Measurements from ENCODE around the gene ITCH. TPM values are rescaled to one million over a fixed set of nuclear protein-coding genes. Genes with fewer than 3 reads are reported as not detected.
"Not testable (repeated sequence)": the region's sequence is repeated elsewhere in the genome, so short reads cannot be mapped to it uniquely, and the experiment has no call there.

Gene ITCH
- total RNA-seq, 2 experiments from 2014 or later: 44.2 to 47.0 TPM

DNA sequence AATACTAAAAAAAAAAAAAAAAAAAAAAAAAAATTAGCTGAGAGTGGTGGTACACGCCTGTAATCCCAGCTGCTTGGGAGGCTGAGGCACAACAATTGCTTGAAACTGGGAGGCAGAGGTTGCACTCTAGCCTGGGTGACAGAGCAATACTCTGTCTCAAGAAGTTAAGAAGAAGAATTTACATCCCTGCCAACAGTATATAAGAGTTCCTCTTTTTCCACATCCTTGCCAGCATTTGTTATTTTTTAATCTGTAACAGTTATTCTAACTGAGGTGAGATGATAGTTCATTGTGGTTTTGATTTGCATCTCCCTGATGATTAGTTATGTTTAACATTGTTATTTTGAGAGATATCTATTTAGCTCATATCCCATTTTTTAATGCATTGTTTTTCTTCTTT, 132.8 kb downstream of the ITCH start:
- intact Hi-C loops (cut with DNase I, micrococcal nuclease): no loop called here
- Histone ChIP-seq H3K4me1 (ENCODE audit: insufficient read depth, low read length) (no peaks in the 10 kb centered on the region), H3K27ac (ENCODE audit: low read depth in 1 of 2, low read length in 2 of 2) (no peak overlapping the region), H3K27me3 (ENCODE audit: control insufficient read depth in 1 of 2, insufficient read depth in 2 of 2, low read length in 2 of 2) (no peaks in the 10 kb centered on the region), H3K9me3 (ENCODE audit: control insufficient read depth in 1 of 2, insufficient read depth in 1 of 2, low read length in 2 of 2) (no peaks in the 10 kb centered on the region), H3K36me3 (ENCODE audit: insufficient read depth, low read length) (peaks cover 75% of the 10 kb centered on the region), H3K4me3 (ENCODE audit: low read length) (no peak overlapping the region)
- DNase-seq: no peak
- ATAC-seq (ENCODE audit: poor library complexity): no peak
- Mint-ChIP-seq H3K9me3 (peaks cover 14% of the 10 kb centered on the region), H3K36me3 (ENCODE audit: low read depth) (peaks cover 89% of the 10 kb centered on the region), H3K27ac (no peak overlapping the region), H3K4me3 (no peak overlapping the region), H3K27me3 (no peaks in the 10 kb centered on the region), H3K4me1 (ENCODE audit: low read depth) (no peaks in the 10 kb centered on the region)
- no peak for TF ChIP-seq CTCF (IDR thresholded peaks at IDR 0.05)
- ChIA-PET POLR2A (no interaction called here), CTCF (no interaction called here)

DNA sequence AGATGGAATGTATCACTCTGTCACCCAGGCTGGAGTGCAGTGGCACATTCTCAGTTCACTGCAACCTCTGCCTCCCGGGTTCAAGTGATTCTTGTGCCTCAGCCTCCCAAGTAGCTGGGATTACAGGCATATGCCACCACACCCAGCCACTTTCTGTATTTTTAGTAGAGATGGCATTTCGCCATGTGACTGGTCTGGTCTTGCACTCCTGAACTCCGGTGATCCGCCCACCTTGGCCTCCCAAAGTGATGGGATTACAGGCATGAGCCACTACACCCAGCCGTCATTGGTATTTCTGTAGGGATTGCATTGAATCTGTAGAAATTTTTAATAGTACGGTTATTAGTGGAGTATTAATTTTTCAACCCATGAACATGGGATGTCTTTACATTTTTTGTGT, 134.5 kb downstream of the ITCH start:
- H3K4me3 Mint-ChIP-seq; H3K27me3 Mint-ChIP-seq; ATAC-seq (ENCODE audit: poor library complexity); H3K27ac Mint-ChIP-seq; H3K4me3 ChIP-seq (ENCODE audit: low read length); intact Hi-C loops (cut with DNase I, micrococcal nuclease); H3K27ac ChIP-seq (ENCODE audit: low read depth in 1 of 2, low read length in 2 of 2); H3K4me1 Mint-ChIP-seq (ENCODE audit: low read depth); DNase-seq; H3K4me1 ChIP-seq (ENCODE audit: insufficient read depth, low read length); H3K9me3 ChIP-seq (ENCODE audit: control insufficient read depth in 1 of 2, insufficient read depth in 1 of 2, low read length in 2 of 2); POLR2A ChIA-PET; H3K27me3 ChIP-seq (ENCODE audit: control insufficient read depth in 1 of 2, insufficient read depth in 2 of 2, low read length in 2 of 2); CTCF ChIA-PET: not testable (repeated sequence)
- Mint-ChIP-seq H3K9me3 (peaks cover 15% of the 10 kb centered on the region), H3K36me3 (ENCODE audit: low read depth) (peaks cover 88% of the 10 kb centered on the region)
- H3K36me3 ChIP-seq (ENCODE audit: insufficient read depth, low read length): peaks cover 65% of the 10 kb centered on the region

DNA sequence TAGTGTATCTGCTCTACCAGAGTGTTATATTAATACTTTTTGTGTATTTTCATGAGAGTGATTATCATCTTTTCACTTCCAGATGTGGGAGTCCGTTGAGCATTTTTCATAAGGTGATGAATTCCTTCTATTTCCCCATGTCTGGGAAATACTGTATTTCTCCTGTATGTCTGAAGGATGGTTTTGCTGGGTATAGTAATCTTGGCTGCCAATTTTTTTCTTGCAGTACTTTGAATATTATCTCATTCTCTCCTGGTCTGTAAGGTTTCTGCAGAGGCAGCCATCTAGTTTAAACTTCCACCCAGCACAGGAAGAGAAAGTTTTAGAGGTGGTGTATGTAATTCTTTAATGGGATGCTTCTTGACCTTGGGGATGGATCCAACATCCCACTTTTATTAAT, 137.8 kb downstream of the ITCH start:
- H3K27me3 Mint-ChIP-seq: no peaks in the 10 kb centered on the region
- H3K4me1 Mint-ChIP-seq (ENCODE audit: low read depth): no peaks in the 10 kb centered on the region
- H3K9me3 ChIP-seq (ENCODE audit: control insufficient read depth in 1 of 2, insufficient read depth in 1 of 2, low read length in 2 of 2): peaks cover 0 to 3% of the 10 kb centered on the region in 2 experiments
- H3K9me3 Mint-ChIP-seq: peaks cover 15% of the 10 kb centered on the region
- H3K4me3 ChIP-seq (ENCODE audit: low read length): no peak overlapping the region
- no peak overlapping the region for H3K4me3 Mint-ChIP-seq
- DNase-seq (no peak), ATAC-seq (ENCODE audit: poor library complexity) (no peak)
- POLR2A ChIA-PET: no interaction called here
- peaks cover 55% of the 10 kb centered on the region for H3K36me3 ChIP-seq (ENCODE audit: insufficient read depth, low read length)
- TF ChIP-seq CTCF (IDR thresholded peaks at IDR 0.05): no peak
- H3K27ac Mint-ChIP-seq: no peak overlapping the region
- H3K27ac ChIP-seq (ENCODE audit: low read depth in 1 of 2, low read length in 2 of 2): no peak overlapping the region
- no peaks in the 10 kb centered on the region for H3K27me3 ChIP-seq (ENCODE audit: control insufficient read depth in 1 of 2, insufficient read depth in 2 of 2, low read length in 2 of 2)
- intact Hi-C loops (cut with DNase I, micrococcal nuclease): no loop called here
- H3K4me1 ChIP-seq (ENCODE audit: insufficient read depth, low read length): no peaks in the 10 kb centered on the region
- CTCF ChIA-PET: no interaction called here
- H3K36me3 Mint-ChIP-seq (ENCODE audit: low read depth): peaks cover 85% of the 10 kb centered on the region

- no peak for DNase-seq
- ATAC-seq (ENCODE audit: poor library complexity): no peak
- no peak for TF ChIP-seq CTCF (IDR thresholded peaks at IDR 0.05)
- no peaks in the 10 kb centered on the region for H3K4me1 ChIP-seq (ENCODE audit: insufficient read depth, low read length)
- Mint-ChIP-seq H3K27ac (no peak overlapping the region), H3K36me3 (ENCODE audit: low read depth) (peaks cover 72% of the 10 kb centered on the region), H3K4me3 (no peak overlapping the region), H3K9me3 (no peaks in the 10 kb centered on the region), H3K27me3 (no peaks in the 10 kb centered on the region), H3K4me1 (ENCODE audit: low read depth) (no peaks in the 10 kb centered on the region)
- ChIA-PET CTCF (no interaction called here), POLR2A (no interaction called here)
- H3K9me3 ChIP-seq (ENCODE audit: control insufficient read depth in 1 of 2, insufficient read depth in 1 of 2, low read length in 2 of 2): no peaks in the 10 kb centered on the region
- H3K36me3 ChIP-seq (ENCODE audit: insufficient read depth, low read length): peaks cover 56% of the 10 kb centered on the region
- H3K4me3 ChIP-seq (ENCODE audit: low read length): no peak overlapping the region
- no peaks in the 10 kb centered on the region for H3K27me3 ChIP-seq (ENCODE audit: control insufficient read depth in 1 of 2, insufficient read depth in 2 of 2, low read length in 2 of 2)
- H3K27ac ChIP-seq (ENCODE audit: low read depth in 1 of 2, low read length in 2 of 2): no peak overlapping the region
- intact Hi-C loops (cut with DNase I, micrococcal nuclease): no loop called here
These were observed 143.4 kb downstream of the ITCH start for GRCh38 chr20:34506480-34506879.
